B cell (primary cell): Measurements from ENCODE around the gene PITHD1.
A peak's percentile ranks its signal among the peaks of the same experiment; 100 is the strongest.

Experiments used
- CTCF ChIP-seq: fragments of 200-600 bp; IDR thresholded peaks from one replicate; pipeline ENCODE4 v1.8.0; 2022; ENCODE audit warnings: antibody characterized with exemption, mild to moderate bottlenecking
- EZH2 ChIP-seq: IDR thresholded peaks from 2 replicates; pipeline ENCODE4 v1.6.1; 2012; ENCODE audit warnings: borderline replicate concordance, low read depth, mild to moderate bottlenecking, moderate library complexity, low read length; ENCODE audit not compliant: insufficient read depth, poor library complexity, severe bottlenecking

- peak; percentile 92 for TF ChIP-seq CTCF
- TF ChIP-seq EZH2: no peak
These were observed 6.0 kb upstream of the PITHD1 start for GRCh38 chr1:23772049-23772853.
